ENCODE measurements around the gene ALOX15B.
A peak's percentile ranks its signal among the peaks of the same experiment; 100 is the strongest.
"Not testable (repeated sequence)": the region's sequence is repeated elsewhere in the genome, so short reads cannot be mapped to it uniquely, and the experiment has no call there.

ALOX15B gene

GRCh38 chr17:8020776-8021564 lies 17.9 kb upstream of the ALOX15B start:
- H3K4me1 Mint-ChIP-seq: peaks cover 17% of the 10 kb centered on the region
- no peaks in the 10 kb centered on the region for H3K9me3 Mint-ChIP-seq
- H3K4me3 Mint-ChIP-seq: no peak overlapping the region
- H3K36me3 Mint-ChIP-seq: no peaks in the 10 kb centered on the region
- H3K27ac Mint-ChIP-seq: no peak overlapping the region
- peaks cover 56% of the 10 kb centered on the region for H3K27me3 Mint-ChIP-seq
- no peak for ATAC-seq

GRCh38 chr17:8021565-8022359 lies 17.1 kb upstream of the ALOX15B start:
- H3K36me3 Mint-ChIP-seq: no peaks in the 10 kb centered on the region
- H3K27me3 Mint-ChIP-seq: peaks cover 48% of the 10 kb centered on the region
- H3K9me3 Mint-ChIP-seq: no peaks in the 10 kb centered on the region
- no peak overlapping the region for H3K4me3 Mint-ChIP-seq
- no peak for ATAC-seq
- H3K4me1 Mint-ChIP-seq: peaks cover 10% of the 10 kb centered on the region
- H3K27ac Mint-ChIP-seq: no peak overlapping the region

- Mint-ChIP-seq H3K9me3 (no peaks in the 10 kb centered on the region), H3K27ac (no peak overlapping the region), H3K36me3 (no peaks in the 10 kb centered on the region), H3K4me3 (no peak overlapping the region), H3K27me3 (peaks cover 50% of the 10 kb centered on the region), H3K4me1 (peaks cover 6% of the 10 kb centered on the region)
- ATAC-seq: no peak
These were observed 16.4 kb upstream of the ALOX15B start for GRCh38 chr17:8022360-8023003.

GRCh38 chr17:8024161-8024560 lies 14.7 kb upstream of the ALOX15B start:
- not testable (repeated sequence) for H3K4me3 Mint-ChIP-seq, H3K9me3 Mint-ChIP-seq, H3K27ac Mint-ChIP-seq, H3K4me1 Mint-ChIP-seq, H3K36me3 Mint-ChIP-seq, ATAC-seq
- H3K27me3 Mint-ChIP-seq: peaks cover 61% of the 10 kb centered on the region

- peaks cover 54% of the 10 kb centered on the region for H3K27me3 Mint-ChIP-seq
- no peak overlapping the region for H3K27ac Mint-ChIP-seq
- H3K4me3 Mint-ChIP-seq: no peak overlapping the region
- H3K9me3 Mint-ChIP-seq: no peaks in the 10 kb centered on the region
- no peaks in the 10 kb centered on the region for H3K4me1 Mint-ChIP-seq
- ATAC-seq: no peak
- no peaks in the 10 kb centered on the region for H3K36me3 Mint-ChIP-seq
These were observed 13.5 kb upstream of the ALOX15B start for GRCh38 chr17:8025176-8025911.

GRCh38 chr17:8029121-8029520 lies 9.7 kb upstream of the ALOX15B start:
- Mint-ChIP-seq H3K4me3 (no peak overlapping the region), H3K27me3 (peaks cover 67% of the 10 kb centered on the region)
- no peak for ATAC-seq

GRCh38 chr17:8031261-8031661 lies 7.6 kb upstream of the ALOX15B start:
- Mint-ChIP-seq H3K36me3 (no peaks in the 10 kb centered on the region), H3K4me1 (peaks cover 4% of the 10 kb centered on the region), H3K27me3 (peaks cover 56% of the 10 kb centered on the region), H3K9me3 (no peaks in the 10 kb centered on the region), H3K27ac (no peak overlapping the region), H3K4me3 (no peak overlapping the region)
- ATAC-seq: no peak

More at GRCh38 chr17:8029121-8029520, 9.7 kb upstream of the ALOX15B start:
- H3K4me1 Mint-ChIP-seq: peaks cover 4% of the 10 kb centered on the region
- no peak overlapping the region for H3K27ac Mint-ChIP-seq
- H3K36me3 Mint-ChIP-seq: no peaks in the 10 kb centered on the region
- H3K9me3 Mint-ChIP-seq: no peaks in the 10 kb centered on the region

- H3K4me1 Mint-ChIP-seq: peaks cover 4% of the 10 kb centered on the region
- no peaks in the 10 kb centered on the region for H3K36me3 Mint-ChIP-seq
- peaks cover 55% of the 10 kb centered on the region for H3K27me3 Mint-ChIP-seq
These were observed 6.9 kb upstream of the ALOX15B start for GRCh38 chr17:8031950-8032349.

GRCh38 chr17:8032442-8032841 lies 6.4 kb upstream of the ALOX15B start:
- Mint-ChIP-seq H3K4me1 (peaks cover 4% of the 10 kb centered on the region), H3K9me3 (no peaks in the 10 kb centered on the region), H3K27me3 (peaks cover 55% of the 10 kb centered on the region), H3K4me3 (no peak overlapping the region), H3K36me3 (no peaks in the 10 kb centered on the region), H3K27ac (no peak overlapping the region)
- no peak for ATAC-seq

More at GRCh38 chr17:8031950-8032349, 6.9 kb upstream of the ALOX15B start:
- Mint-ChIP-seq H3K4me3 (no peak overlapping the region), H3K27ac (no peak overlapping the region), H3K9me3 (no peaks in the 10 kb centered on the region)
- ATAC-seq: no peak

- Mint-ChIP-seq H3K4me1 (peaks cover 10% of the 10 kb centered on the region), H3K4me3 (no peak overlapping the region), H3K27me3 (peaks cover 62% of the 10 kb centered on the region), H3K27ac (no peak overlapping the region), H3K36me3 (no peaks in the 10 kb centered on the region), H3K9me3 (no peaks in the 10 kb centered on the region)
- peak; percentile 8 for ATAC-seq
These were observed 831 bp downstream of the ALOX15B start for GRCh38 chr17:8039611-8040168.

GRCh38 chr17:8041249-8041928 lies 2.5 kb downstream of the ALOX15B start:
- H3K27ac Mint-ChIP-seq: no peak overlapping the region
- no peaks in the 10 kb centered on the region for H3K9me3 Mint-ChIP-seq
- no peak for ATAC-seq
- peaks cover 10% of the 10 kb centered on the region for H3K4me1 Mint-ChIP-seq
- peaks cover 78% of the 10 kb centered on the region for H3K27me3 Mint-ChIP-seq
- H3K36me3 Mint-ChIP-seq: no peaks in the 10 kb centered on the region
- no peak overlapping the region for H3K4me3 Mint-ChIP-seq

GRCh38 chr17:8041979-8042378 lies 3.1 kb downstream of the ALOX15B start:
- H3K4me3 Mint-ChIP-seq: no peak overlapping the region
- H3K27me3 Mint-ChIP-seq: peaks cover 83% of the 10 kb centered on the region
- no peak for ATAC-seq
- H3K4me1 Mint-ChIP-seq: peaks cover 10% of the 10 kb centered on the region
- H3K36me3 Mint-ChIP-seq: no peaks in the 10 kb centered on the region
- no peaks in the 10 kb centered on the region for H3K9me3 Mint-ChIP-seq
- no peak overlapping the region for H3K27ac Mint-ChIP-seq

GRCh38 chr17:8044819-8045810 lies 6.3 kb downstream of the ALOX15B start:
- no peaks in the 10 kb centered on the region for H3K36me3 Mint-ChIP-seq

More at GRCh38 chr17:8044819-8045810, 6.3 kb downstream of the ALOX15B start:
- Mint-ChIP-seq H3K9me3 (no peaks in the 10 kb centered on the region), H3K27me3 (peaks cover 54% of the 10 kb centered on the region), H3K4me3 (no peak overlapping the region), H3K27ac (no peak overlapping the region), H3K4me1 (no peaks in the 10 kb centered on the region)
- no peak for ATAC-seq

All from stimulated activated memory B cell treated with anti-CD40 and anti-IgM and Interleukin-4, amounts not matched to agents 10 μg/mL and 1 μg/mL and 100 μg/mL, for 72 hours (primary cell).